IMR-90 (cell line): ENCODE data around the gene SHOX. TPM values are rescaled to one million over a fixed set of nuclear protein-coding genes. Genes with fewer than 3 reads are reported as not detected.

Source experiments
- ATAC-seq: fragments of 200-7000 bp; cut with Tn5 transposase; 2 replicates; pipeline ENCODE4 v1.9.1; 2020; ENCODE audit warnings: low read depth, mild to moderate bottlenecking, moderate library complexity
- BruUV-seq: library from RNA; stranded (reverse); fragments of 400-500 nt; replicated peaks from 2 replicates; lab custom pipeline; 2021; lab: Mats Ljungman, UMichigan
- CTCF ChIA-PET: fragments of 300-600 bp; formaldehyde crosslinking; extraction: SDS; loops from one replicate; lab custom pipeline; 2021; ENCODE audit warnings: antibody characterized with exemption; lab: Yijun Ruan, JAX
- POLR2A ChIA-PET: fragments of 300-600 bp; sonication (Branson Sonifier 250); formaldehyde crosslinking; loops from one replicate; lab custom pipeline; 2022; ENCODE audit warnings: antibody characterized with exemption; ENCODE audit not compliant: unreplicated experiment; lab: Charles Lee
- DNase-seq: peaks from one replicate; pipeline ENCODE4 v3.0.0; 2013
- H2AFZ ChIP-seq: replicated peaks from 2 replicates; pipeline ENCODE3; 2013; ENCODE audit warnings: low read length, mild to moderate bottlenecking; ENCODE audit not compliant: poor library complexity
- H2AK5ac ChIP-seq: 2 replicates; pipeline ENCODE4 v1.6.1; 2013; ENCODE audit warnings: low read depth, low read length, inconsistent platforms
- H2AK9ac ChIP-seq: replicated peaks from 2 replicates; pipeline ENCODE3; 2013; ENCODE audit warnings: mild to moderate bottlenecking, low read depth, low read length, moderate library complexity; ENCODE audit not compliant: poor library complexity
- H2BK120ac ChIP-seq: 2 replicates; pipeline ENCODE4 v1.6.1; 2013; ENCODE audit warnings: low read depth, low read length, inconsistent platforms
- H2BK15ac ChIP-seq: 3 replicates; pipeline ENCODE4 v1.6.1; 2013; ENCODE audit warnings: low read depth, low read length, inconsistent platforms
- H2BK20ac ChIP-seq: 2 replicates; pipeline ENCODE4 v1.6.1; 2013; ENCODE audit warnings: low read depth, mild to moderate bottlenecking, inconsistent platforms, low read length, moderate library complexity
- H2BK5ac ChIP-seq: 2 replicates; pipeline ENCODE4 v1.6.1; 2013; ENCODE audit warnings: mild to moderate bottlenecking, low read depth, low read length, inconsistent platforms; ENCODE audit not compliant: poor library complexity, severe bottlenecking
- H3K14ac ChIP-seq: replicated peaks from 2 replicates; pipeline ENCODE4 v1.6.1; 2013; ENCODE audit warnings: low read depth, low read length, inconsistent platforms
- H3K18ac ChIP-seq: 2 replicates; pipeline ENCODE4 v1.6.1; 2013; ENCODE audit warnings: low read depth, low read length, control low read depth
- H3K23ac ChIP-seq: 2 replicates; pipeline ENCODE4 v1.6.1; 2013; ENCODE audit warnings: low read depth, low read length, inconsistent platforms
- H3K27ac ChIP-seq: 2 replicates; pipeline ENCODE4 v1.5.1; 2013; ENCODE audit warnings: mild to moderate bottlenecking, control low read depth, low read length; ENCODE audit not compliant: insufficient read depth
- H3K27me3 ChIP-seq: 2 replicates; pipeline ENCODE4 v1.6.1; 2013; ENCODE audit warnings: low read length; ENCODE audit not compliant: control insufficient read depth, insufficient read depth
- H3K36me3 ChIP-seq: 2 replicates; pipeline ENCODE4 v1.6.1; 2013; ENCODE audit warnings: low read length, mixed read lengths; ENCODE audit not compliant: control insufficient read depth, insufficient read depth
- H3K4ac ChIP-seq: 2 replicates; pipeline ENCODE4 v1.6.1; 2013; ENCODE audit warnings: low read depth, low read length, inconsistent platforms
- H3K4me1 ChIP-seq: 2 replicates; pipeline ENCODE4 v1.6.1; 2013; ENCODE audit warnings: low read length, mixed read lengths; ENCODE audit not compliant: control insufficient read depth, insufficient read depth
- H3K4me2 ChIP-seq: 2 replicates; pipeline ENCODE4 v1.6.1; 2013; ENCODE audit warnings: low read depth, mild to moderate bottlenecking, control low read depth, low read length, moderate library complexity
- H3K4me3 ChIP-seq: 2 replicates; pipeline ENCODE4 v1.5.1; 2013; ENCODE audit warnings: low read depth, mild to moderate bottlenecking, control low read depth, low read length, moderate library complexity; ENCODE audit not compliant: insufficient read depth
- H3K56ac ChIP-seq: 2 replicates; pipeline ENCODE4 v1.6.1; 2013; ENCODE audit warnings: low read length, inconsistent platforms; ENCODE audit not compliant: insufficient read depth; ENCODE audit errors: extremely low read depth
- H3K79me1 ChIP-seq, 2 experiments: 2 replicates each; pipeline ENCODE4 v1.6.1; 2013; ENCODE audit warnings: low read length in 2 of 2, inconsistent platforms in 1 of 2, low read depth in 1 of 2
- H3K9ac ChIP-seq: 2 replicates; pipeline ENCODE4 v1.6.1; 2013; ENCODE audit warnings: low read depth, low read length, control low read depth
- H3K9me1 ChIP-seq: 2 replicates; pipeline ENCODE4 v1.6.1; 2013; ENCODE audit warnings: low read length, inconsistent platforms; ENCODE audit not compliant: insufficient read depth
- H3K9me3 ChIP-seq: 2 replicates; pipeline ENCODE4 v1.6.1; 2013; ENCODE audit warnings: low read length; ENCODE audit not compliant: control insufficient read depth, insufficient read depth
- H4K20me1 ChIP-seq: 2 replicates; pipeline ENCODE4 v1.6.1; 2013; ENCODE audit warnings: low read length, inconsistent platforms; ENCODE audit not compliant: insufficient read depth
- H4K5ac ChIP-seq: 2 replicates; pipeline ENCODE4 v1.6.1; 2013; ENCODE audit warnings: mild to moderate bottlenecking, low read depth, low read length, control low read depth
- H4K8ac ChIP-seq, 2 experiments: 2 replicates each; pipeline ENCODE4 v1.6.1; 2013; ENCODE audit warnings: low read depth in 2 of 2, low read length in 2 of 2, control low read depth in 1 of 2, inconsistent platforms in 1 of 2
- H4K91ac ChIP-seq: 2 replicates; pipeline ENCODE4 v1.6.1; 2013; ENCODE audit warnings: low read depth, low read length, inconsistent platforms; ENCODE audit not compliant: insufficient read depth
- CEBPB ChIP-seq: IDR thresholded peaks from 2 replicates; pipeline ENCODE4 v1.6.1; 2012; ENCODE audit warnings: low read depth, low read length, improper control_type of control experiment
- MXI1 ChIP-seq: IDR thresholded peaks from 2 replicates; pipeline ENCODE4 v1.6.1; 2012; ENCODE audit warnings: low read depth, mild to moderate bottlenecking, low read length, moderate library complexity, borderline replicate concordance
- WGBS, 2 experiments: methylation state at CpG; one replicate each; pipeline versions ENCODE4 v1.1.5 to v1.1.7; 2013; ENCODE audit warnings: missing lambda C conversion rate in 2 of 2; ENCODE audit not compliant: insufficient read length in 1 of 2; ENCODE audit errors: extremely low coverage in 2 of 2; 5-methylcytosine and 5-hydroxymethylcytosine counted together
- dilution Hi-C: fragments of 300-500 bp; cut with HindIII; formaldehyde crosslinking; loops from one replicate; pipeline ENCODE4 v1.14.3; 2018; ENCODE audit warnings: low sequenced_read_pairs; ENCODE audit not compliant: unreplicated experiment
- in situ Hi-C: fragments of 300-500 bp; cut with MboI; formaldehyde crosslinking; loops from 3 replicates; pipeline ENCODE4 v1.14.3; 2019; ENCODE audit warnings: low sequenced_read_pairs, inconsistent platforms, mixed read lengths
- intact Hi-C: fragments of 100-400 bp; cut with micrococcal nuclease; formaldehyde crosslinking; loops from 2 replicates; pipeline ENCODE4 v1.10.0; 2022
- polyA plus RNA-seq, 3 experiments: library from polyadenylated mRNA; depleted of rRNA; stranded (reverse); fragments of >200 nt; gene quantifications; 2 replicates each; pipeline ENCODE4 v1.2.3, GENCODE V29; 2012; ENCODE audit warnings: low replicate concordance in 1 of 3
- total RNA-seq: library from RNA; depleted of rRNA; stranded (reverse); fragments of >200 nt; gene quantifications from 2 replicates; pipeline ENCODE4 v1.2.3, GENCODE V29; 2012
- TF ChIP-seq, protein P1 (sequence below): conservative IDR thresholded peaks from 2 replicates; pipeline ENCODE4 v1.5.1; 2012; ENCODE audit warnings: mild to moderate bottlenecking, low read depth, low read length, improper control_type of control experiment

Gene SHOX
- total and polyA plus RNA-seq, 2 of the 4 experiments (the other 2 are of a cell fraction): not detected

DNA sequence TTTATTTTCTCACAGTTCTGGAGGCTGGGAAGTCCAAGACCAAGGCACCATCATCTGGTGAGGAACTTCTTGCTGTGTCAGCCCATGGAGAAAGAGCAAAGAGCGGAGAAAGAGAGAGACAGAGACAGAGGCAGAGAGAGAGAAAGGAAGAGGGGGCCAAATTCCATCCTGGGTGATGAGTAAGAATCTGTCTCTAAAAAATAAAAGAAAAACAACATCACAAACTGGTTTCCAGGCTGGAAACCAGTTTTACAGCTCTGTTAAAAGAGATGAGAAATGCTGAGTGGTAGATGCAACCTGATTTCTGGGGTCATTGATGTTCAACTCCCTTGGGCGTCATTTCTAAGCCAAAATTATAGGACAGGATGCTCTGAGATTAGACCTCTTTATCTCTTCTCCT lies 72.9 kb downstream of the SHOX start:
- WGBS, 2 experiments: no CpG with 5 or more reads among the region's 2 CpGs
- H3K4me1 ChIP-seq: no peaks in the 10 kb centered on the region
- no peaks in the 10 kb centered on the region for H3K27me3 ChIP-seq
- no peak overlapping the region for H3K14ac ChIP-seq
- H4K20me1 ChIP-seq: no peaks in the 10 kb centered on the region
- intact Hi-C loops: no loop called here
- H3K36me3 ChIP-seq: no peaks in the 10 kb centered on the region
- no peak overlapping the region for H3K4ac ChIP-seq
- ChIA-PET POLR2A (no interaction called here), CTCF (no interaction called here)
- no peak overlapping the region for H3K23ac ChIP-seq
- H2BK15ac ChIP-seq: no peak overlapping the region
- DNase-seq (no peak), ATAC-seq (no peak)
- no peaks in the 10 kb centered on the region for H3K9me1 ChIP-seq
- no peak overlapping the region for H3K4me3 ChIP-seq
- no peak overlapping the region for H3K18ac ChIP-seq
- in situ Hi-C loops: no loop called here
- H3K79me1 ChIP-seq: no peaks in the 10 kb centered on the region
- no peak overlapping the region for H2BK120ac ChIP-seq
- no peak overlapping the region for H2BK5ac ChIP-seq
- H2BK20ac ChIP-seq: no peak overlapping the region
- H4K5ac ChIP-seq: no peak overlapping the region
- no peak overlapping the region for H3K4me2 ChIP-seq
- TF ChIP-seq CEBPB (no peak), MXI1 (no peak)
- TF ChIP-seq, protein P1, sequence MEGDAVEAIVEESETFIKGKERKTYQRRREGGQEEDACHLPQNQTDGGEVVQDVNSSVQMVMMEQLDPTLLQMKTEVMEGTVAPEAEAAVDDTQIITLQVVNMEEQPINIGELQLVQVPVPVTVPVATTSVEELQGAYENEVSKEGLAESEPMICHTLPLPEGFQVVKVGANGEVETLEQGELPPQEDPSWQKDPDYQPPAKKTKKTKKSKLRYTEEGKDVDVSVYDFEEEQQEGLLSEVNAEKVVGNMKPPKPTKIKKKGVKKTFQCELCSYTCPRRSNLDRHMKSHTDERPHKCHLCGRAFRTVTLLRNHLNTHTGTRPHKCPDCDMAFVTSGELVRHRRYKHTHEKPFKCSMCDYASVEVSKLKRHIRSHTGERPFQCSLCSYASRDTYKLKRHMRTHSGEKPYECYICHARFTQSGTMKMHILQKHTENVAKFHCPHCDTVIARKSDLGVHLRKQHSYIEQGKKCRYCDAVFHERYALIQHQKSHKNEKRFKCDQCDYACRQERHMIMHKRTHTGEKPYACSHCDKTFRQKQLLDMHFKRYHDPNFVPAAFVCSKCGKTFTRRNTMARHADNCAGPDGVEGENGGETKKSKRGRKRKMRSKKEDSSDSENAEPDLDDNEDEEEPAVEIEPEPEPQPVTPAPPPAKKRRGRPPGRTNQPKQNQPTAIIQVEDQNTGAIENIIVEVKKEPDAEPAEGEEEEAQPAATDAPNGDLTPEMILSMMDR: no peak
- peaks cover 24% of the 10 kb centered on the region for H3K9me3 ChIP-seq
- H4K91ac ChIP-seq: no peak overlapping the region
- no TSS peak for BruUV-seq
- no peak overlapping the region for H2AK5ac ChIP-seq
- dilution Hi-C loops: no loop called here
- H3K9ac ChIP-seq: no peak overlapping the region
- no peak overlapping the region for H2AK9ac ChIP-seq
- no peak overlapping the region for H3K56ac ChIP-seq
- no peak overlapping the region for H3K27ac ChIP-seq
- no peak overlapping the region for H2AFZ ChIP-seq
- no peak overlapping the region for H4K8ac ChIP-seq
